ENCODE results near the gene NUTM2G. TPM values are rescaled to one million over a fixed set of nuclear protein-coding genes. Genes with fewer than 3 reads are reported as not detected.
"Not testable (repeated sequence)": the region's sequence is repeated elsewhere in the genome, so short reads cannot be mapped to it uniquely, and the experiment has no call there.

Gene NUTM2G
- total RNA-seq, 1 donor from 2014 or later, result not detected

GRCh38 chr9:96949346-96949745, 20.7 kb downstream of the NUTM2G start:
- ATAC-seq, result peak; percentile 62
- peaks cover 11% of the 10 kb centered on the region for H3K36me3 ChIP-seq
- H3K4me3 ChIP-seq; H3K27me3 ChIP-seq; DNase-seq; H3K27ac ChIP-seq; H3K4me1 ChIP-seq; intact Hi-C loops (cut with DNase I); H3K9me3 ChIP-seq: not testable (repeated sequence)

GRCh38 chr9:96950539-96950938, 21.9 kb downstream of the NUTM2G start:
- DNase-seq; ATAC-seq; H3K27me3 ChIP-seq; intact Hi-C loops (cut with DNase I); H3K27ac ChIP-seq; H3K4me1 ChIP-seq; H3K9me3 ChIP-seq; H3K4me3 ChIP-seq: not testable (repeated sequence)
- peaks cover 11% of the 10 kb centered on the region for H3K36me3 ChIP-seq

- H3K36me3 ChIP-seq; H3K9me3 ChIP-seq; H3K27me3 ChIP-seq; ATAC-seq; H3K4me1 ChIP-seq; H3K4me3 ChIP-seq; DNase-seq; H3K27ac ChIP-seq; intact Hi-C loops (cut with DNase I): not testable (repeated sequence)
Measured at GRCh38 chr9:96967591-96967990, 38.9 kb downstream of the NUTM2G start.

- H3K4me1 ChIP-seq; H3K27ac ChIP-seq; H3K4me3 ChIP-seq; DNase-seq; H3K9me3 ChIP-seq; ATAC-seq; H3K36me3 ChIP-seq; intact Hi-C loops (cut with DNase I); H3K27me3 ChIP-seq: not testable (repeated sequence)
Measured at GRCh38 chr9:96972552-96972951, 43.9 kb downstream of the NUTM2G start.

GRCh38 chr9:96974037-96974436, 45.4 kb downstream of the NUTM2G start:
- H3K4me1 ChIP-seq; H3K36me3 ChIP-seq; ATAC-seq; H3K27me3 ChIP-seq; H3K27ac ChIP-seq; H3K9me3 ChIP-seq; DNase-seq; H3K4me3 ChIP-seq; intact Hi-C loops (cut with DNase I): not testable (repeated sequence)

GRCh38 chr9:96983496-96984122, 55.0 kb downstream of the NUTM2G start:
- H3K4me1 ChIP-seq; H3K36me3 ChIP-seq; DNase-seq; H3K27me3 ChIP-seq; intact Hi-C loops (cut with DNase I); H3K9me3 ChIP-seq; H3K4me3 ChIP-seq; ATAC-seq; H3K27ac ChIP-seq: not testable (repeated sequence)

- DNase-seq; H3K27ac ChIP-seq; H3K36me3 ChIP-seq; ATAC-seq; H3K4me1 ChIP-seq; H3K27me3 ChIP-seq; intact Hi-C loops (cut with DNase I); H3K4me3 ChIP-seq; H3K9me3 ChIP-seq: not testable (repeated sequence)
Measured at GRCh38 chr9:96984139-96984538, 55.5 kb downstream of the NUTM2G start.

GRCh38 chr9:96984887-96985286, 56.2 kb downstream of the NUTM2G start:
- H3K36me3 ChIP-seq; H3K27ac ChIP-seq; DNase-seq; ATAC-seq; intact Hi-C loops (cut with DNase I); H3K4me1 ChIP-seq; H3K9me3 ChIP-seq; H3K4me3 ChIP-seq; H3K27me3 ChIP-seq: not testable (repeated sequence)

Other genes starting within 250 kb of the NUTM2G start
- 10.3 TPM for gene ZNF510, start 150.8 kb upstream of the NUTM2G start, total RNA-seq
- gene ZNF782, start 74.3 kb upstream of the NUTM2G start, total RNA-seq, result 4.5 TPM
- gene CTSV, start 110.3 kb downstream of the NUTM2G start, total RNA-seq, result 0.43 TPM